IMR-90 (cell line): ENCODE measurements around the gene AGO3. TPM values are rescaled to one million over a fixed set of nuclear protein-coding genes. Genes with fewer than 3 reads are reported as not detected.

ENCODE experiments used
- ATAC-seq: fragments of 200-7000 bp; cut with Tn5 transposase; 2 replicates; pipeline ENCODE4 v1.9.1; 2020; ENCODE audit warnings: low read depth, mild to moderate bottlenecking, moderate library complexity
- BruUV-seq: library from RNA; stranded (reverse); fragments of 400-500 nt; replicated peaks from 2 replicates; lab custom pipeline; 2021; lab: Mats Ljungman, UMichigan
- CTCF ChIA-PET: fragments of 300-600 bp; formaldehyde crosslinking; extraction: SDS; loops from one replicate; lab custom pipeline; 2021; ENCODE audit warnings: antibody characterized with exemption; lab: Yijun Ruan, JAX
- POLR2A ChIA-PET: fragments of 300-600 bp; sonication (Branson Sonifier 250); formaldehyde crosslinking; loops from one replicate; lab custom pipeline; 2022; ENCODE audit warnings: antibody characterized with exemption; ENCODE audit not compliant: unreplicated experiment; lab: Charles Lee
- DNase-seq: peaks from one replicate; pipeline ENCODE4 v3.0.0; 2013
- H2AFZ ChIP-seq: replicated peaks from 2 replicates; pipeline ENCODE3; 2013; ENCODE audit warnings: low read length, mild to moderate bottlenecking; ENCODE audit not compliant: poor library complexity
- H2AK5ac ChIP-seq: 2 replicates; pipeline ENCODE4 v1.6.1; 2013; ENCODE audit warnings: low read depth, low read length, inconsistent platforms
- H2AK9ac ChIP-seq: replicated peaks from 2 replicates; pipeline ENCODE3; 2013; ENCODE audit warnings: mild to moderate bottlenecking, low read depth, low read length, moderate library complexity; ENCODE audit not compliant: poor library complexity
- H2BK120ac ChIP-seq: 2 replicates; pipeline ENCODE4 v1.6.1; 2013; ENCODE audit warnings: low read depth, low read length, inconsistent platforms
- H2BK15ac ChIP-seq: 3 replicates; pipeline ENCODE4 v1.6.1; 2013; ENCODE audit warnings: low read depth, low read length, inconsistent platforms
- H2BK20ac ChIP-seq: 2 replicates; pipeline ENCODE4 v1.6.1; 2013; ENCODE audit warnings: low read depth, mild to moderate bottlenecking, inconsistent platforms, low read length, moderate library complexity
- H2BK5ac ChIP-seq: 2 replicates; pipeline ENCODE4 v1.6.1; 2013; ENCODE audit warnings: mild to moderate bottlenecking, low read depth, low read length, inconsistent platforms; ENCODE audit not compliant: poor library complexity, severe bottlenecking
- H3K14ac ChIP-seq: replicated peaks from 2 replicates; pipeline ENCODE4 v1.6.1; 2013; ENCODE audit warnings: low read depth, low read length, inconsistent platforms
- H3K18ac ChIP-seq: 2 replicates; pipeline ENCODE4 v1.6.1; 2013; ENCODE audit warnings: low read depth, low read length, control low read depth
- H3K23ac ChIP-seq: 2 replicates; pipeline ENCODE4 v1.6.1; 2013; ENCODE audit warnings: low read depth, low read length, inconsistent platforms
- H3K27ac ChIP-seq: 2 replicates; pipeline ENCODE4 v1.5.1; 2013; ENCODE audit warnings: mild to moderate bottlenecking, control low read depth, low read length; ENCODE audit not compliant: insufficient read depth
- H3K27me3 ChIP-seq: 2 replicates; pipeline ENCODE4 v1.6.1; 2013; ENCODE audit warnings: low read length; ENCODE audit not compliant: control insufficient read depth, insufficient read depth
- H3K36me3 ChIP-seq: 2 replicates; pipeline ENCODE4 v1.6.1; 2013; ENCODE audit warnings: low read length, mixed read lengths; ENCODE audit not compliant: control insufficient read depth, insufficient read depth
- H3K4ac ChIP-seq: 2 replicates; pipeline ENCODE4 v1.6.1; 2013; ENCODE audit warnings: low read depth, low read length, inconsistent platforms
- H3K4me1 ChIP-seq: 2 replicates; pipeline ENCODE4 v1.6.1; 2013; ENCODE audit warnings: low read length, mixed read lengths; ENCODE audit not compliant: control insufficient read depth, insufficient read depth
- H3K4me2 ChIP-seq: 2 replicates; pipeline ENCODE4 v1.6.1; 2013; ENCODE audit warnings: low read depth, mild to moderate bottlenecking, control low read depth, low read length, moderate library complexity
- H3K4me3 ChIP-seq: 2 replicates; pipeline ENCODE4 v1.5.1; 2013; ENCODE audit warnings: low read depth, mild to moderate bottlenecking, control low read depth, low read length, moderate library complexity; ENCODE audit not compliant: insufficient read depth
- H3K56ac ChIP-seq: 2 replicates; pipeline ENCODE4 v1.6.1; 2013; ENCODE audit warnings: low read length, inconsistent platforms; ENCODE audit not compliant: insufficient read depth; ENCODE audit errors: extremely low read depth
- H3K79me1 ChIP-seq, 2 experiments: 2 replicates each; pipeline ENCODE4 v1.6.1; 2013; ENCODE audit warnings: low read length in 2 of 2, inconsistent platforms in 1 of 2, low read depth in 1 of 2
- H3K9ac ChIP-seq: 2 replicates; pipeline ENCODE4 v1.6.1; 2013; ENCODE audit warnings: low read depth, low read length, control low read depth
- H3K9me1 ChIP-seq: 2 replicates; pipeline ENCODE4 v1.6.1; 2013; ENCODE audit warnings: low read length, inconsistent platforms; ENCODE audit not compliant: insufficient read depth
- H3K9me3 ChIP-seq: 2 replicates; pipeline ENCODE4 v1.6.1; 2013; ENCODE audit warnings: low read length; ENCODE audit not compliant: control insufficient read depth, insufficient read depth
- H4K20me1 ChIP-seq: 2 replicates; pipeline ENCODE4 v1.6.1; 2013; ENCODE audit warnings: low read length, inconsistent platforms; ENCODE audit not compliant: insufficient read depth
- H4K5ac ChIP-seq: 2 replicates; pipeline ENCODE4 v1.6.1; 2013; ENCODE audit warnings: mild to moderate bottlenecking, low read depth, low read length, control low read depth
- H4K8ac ChIP-seq, 2 experiments: 2 replicates each; pipeline ENCODE4 v1.6.1; 2013; ENCODE audit warnings: low read depth in 2 of 2, low read length in 2 of 2, control low read depth in 1 of 2, inconsistent platforms in 1 of 2
- H4K91ac ChIP-seq: 2 replicates; pipeline ENCODE4 v1.6.1; 2013; ENCODE audit warnings: low read depth, low read length, inconsistent platforms; ENCODE audit not compliant: insufficient read depth
- BHLHE40 ChIP-seq: fragments of 150-350 bp; IDR thresholded peaks from 2 replicates; pipeline ENCODE4 v1.6.1; 2016; ENCODE audit warnings: mild to moderate bottlenecking, low read depth, low read length
- MAZ ChIP-seq: IDR thresholded peaks from 2 replicates; pipeline ENCODE4 v1.6.1; 2012; ENCODE audit warnings: low read depth, mild to moderate bottlenecking, low read length, improper control_type of control experiment, moderate library complexity, borderline replicate concordance
- MXI1 ChIP-seq: IDR thresholded peaks from 2 replicates; pipeline ENCODE4 v1.6.1; 2012; ENCODE audit warnings: low read depth, mild to moderate bottlenecking, low read length, moderate library complexity, borderline replicate concordance
- NFE2L2 ChIP-seq: fragments of 150-350 bp; IDR thresholded peaks from 2 replicates; pipeline ENCODE4 v1.6.1; 2016; ENCODE audit warnings: low read depth, mild to moderate bottlenecking, low read length
- POLR2A ChIP-seq: IDR thresholded peaks from 2 replicates; pipeline ENCODE4 v1.6.1; 2012; ENCODE audit warnings: mild to moderate bottlenecking, low read depth, low read length
- RAD21 ChIP-seq: IDR thresholded peaks from 2 replicates; pipeline ENCODE4 v1.6.1; 2012; ENCODE audit warnings: low read length, improper control_type of control experiment
- RFX5 ChIP-seq: IDR thresholded peaks from 2 replicates; pipeline ENCODE4 v1.8.0; 2012; ENCODE audit warnings: low read depth, mild to moderate bottlenecking, low read length, moderate library complexity
- SMC3 ChIP-seq: fragments of 150-350 bp; IDR thresholded peaks from 2 replicates; pipeline ENCODE4 v1.6.1; 2016; ENCODE audit warnings: low read depth, mild to moderate bottlenecking, antibody characterized with exemption, low read length, moderate library complexity
- WGBS, 2 experiments: methylation state at CpG; one replicate each; pipeline versions ENCODE4 v1.1.5 to v1.1.7; 2013; ENCODE audit warnings: missing lambda C conversion rate in 2 of 2; ENCODE audit not compliant: insufficient read length in 1 of 2; ENCODE audit errors: extremely low coverage in 2 of 2; 5-methylcytosine and 5-hydroxymethylcytosine counted together
- dilution Hi-C: fragments of 300-500 bp; cut with HindIII; formaldehyde crosslinking; loops from one replicate; pipeline ENCODE4 v1.14.3; 2018; ENCODE audit warnings: low sequenced_read_pairs; ENCODE audit not compliant: unreplicated experiment
- in situ Hi-C: fragments of 300-500 bp; cut with MboI; formaldehyde crosslinking; loops from 3 replicates; pipeline ENCODE4 v1.14.3; 2019; ENCODE audit warnings: low sequenced_read_pairs, inconsistent platforms, mixed read lengths
- intact Hi-C: fragments of 100-400 bp; cut with micrococcal nuclease; formaldehyde crosslinking; loops from 2 replicates; pipeline ENCODE4 v1.10.0; 2022
- polyA plus RNA-seq, 3 experiments: library from polyadenylated mRNA; depleted of rRNA; stranded (reverse); fragments of >200 nt; gene quantifications; 2 replicates each; pipeline ENCODE4 v1.2.3, GENCODE V29; 2012; ENCODE audit warnings: low replicate concordance in 1 of 3
- total RNA-seq: library from RNA; depleted of rRNA; stranded (reverse); fragments of >200 nt; gene quantifications from 2 replicates; pipeline ENCODE4 v1.2.3, GENCODE V29; 2012
- TF ChIP-seq, protein P1 (sequence below): fragments of 150-350 bp; IDR thresholded peaks from 2 replicates; pipeline ENCODE4 v1.6.1; 2016; ENCODE audit warnings: low read depth, mild to moderate bottlenecking, low read length, moderate library complexity, borderline replicate concordance
- TF ChIP-seq, protein P2 (sequence below): conservative IDR thresholded peaks from 2 replicates; pipeline ENCODE4 v1.5.1; 2012; ENCODE audit warnings: mild to moderate bottlenecking, low read depth, low read length, improper control_type of control experiment
- TF ChIP-seq, protein P3 (sequence below): fragments of 150-350 bp; IDR thresholded peaks from 2 replicates; pipeline ENCODE4 v1.6.1; 2017; ENCODE audit warnings: mild to moderate bottlenecking, antibody characterized with exemption, low read length, low read depth

The AGO3 gene
- total and polyA plus RNA-seq, 2 of the 4 experiments (the other 2 are of a cell fraction): 8.9 to 25.6 TPM

DNA sequence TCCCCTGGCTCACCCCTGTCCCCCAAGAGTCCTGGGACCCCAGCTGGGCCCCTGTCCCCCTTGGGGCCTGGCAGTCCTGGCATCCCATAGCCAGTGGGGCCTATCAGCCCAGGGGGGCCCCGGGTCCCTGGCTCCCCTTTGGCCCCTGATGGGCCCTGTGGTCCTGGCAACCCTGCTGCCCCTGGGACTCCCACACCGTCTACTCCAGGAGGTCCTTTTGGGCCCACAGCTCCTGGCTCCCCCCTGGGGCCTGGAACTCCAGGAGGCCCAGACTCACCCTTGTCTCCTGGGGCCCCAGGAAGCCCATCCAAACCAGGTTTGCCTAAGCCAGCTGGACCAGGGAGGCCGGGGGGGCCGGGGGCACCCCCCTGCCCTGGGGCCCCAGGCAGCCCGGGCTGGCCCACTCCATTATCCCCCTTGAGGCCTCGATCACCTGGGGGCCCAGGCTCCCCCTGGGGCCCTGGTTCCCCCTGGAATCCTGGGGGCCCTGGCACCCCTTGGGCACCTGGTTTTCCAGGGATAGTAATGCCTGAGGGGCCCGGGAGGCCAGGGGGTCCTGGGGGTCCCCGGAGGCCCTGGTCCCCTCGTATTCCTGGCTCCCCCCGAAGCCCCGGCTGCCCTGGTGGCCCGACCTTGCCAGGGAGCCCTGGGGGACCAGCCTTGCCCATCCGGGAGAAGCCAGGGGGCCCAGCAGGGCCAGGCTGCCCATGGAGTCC is 167.9 kb downstream of the AGO3 start:
- Histone ChIP-seq H3K9me1 (no peaks in the 10 kb centered on the region), H3K27me3 (no peaks in the 10 kb centered on the region), H3K23ac (no peak overlapping the region), H3K27ac (no peak overlapping the region), H3K36me3 (peaks cover 12% of the 10 kb centered on the region; the same call in 1 of the 2 replicates), H3K56ac (no peak overlapping the region), H3K14ac (no peak overlapping the region), H4K8ac (no peak overlapping the region), H3K4me2 (no peak overlapping the region), H3K4me3 (no peak overlapping the region), H2AK5ac (no peak overlapping the region), H2BK5ac (no peak overlapping the region), H3K4ac (no peak overlapping the region), H2BK15ac (no peak overlapping the region), H2AK9ac (no peak overlapping the region), H2BK20ac (no peak overlapping the region), H3K9me3 (no peaks in the 10 kb centered on the region), H4K91ac (no peak overlapping the region), H4K5ac (no peak overlapping the region), H2BK120ac (no peak overlapping the region), H2AFZ (peak overlapping the region; percentile 85), H3K4me1 (no peaks in the 10 kb centered on the region), H4K20me1 (no peaks in the 10 kb centered on the region), H3K79me1 (no peaks in the 10 kb centered on the region), H3K18ac (no peak overlapping the region), H3K9ac (no peak overlapping the region)
- intact Hi-C loops (loop anchor here (1.0 kb wide), 5 partner anchors 35 to 322 kb away; no protein-coding TSS in a partner anchor), dilution Hi-C loops (no loop called here), in situ Hi-C loops (no loop called here)
- ATAC-seq (no peak), DNase-seq (no peak)
- ChIA-PET CTCF (interaction anchor here (0.6 to 1.7 kb wide), 2 partner anchors 36 to 113 kb away, joined by 4 to 11 read pairs; no protein-coding TSS in a partner anchor), POLR2A (no interaction called here)
- WGBS, 2 experiments: 91% methylated on average over 6 of the region's 13 CpGs; no CpG with 5 or more reads in 1 of the 2 experiments
- TF ChIP-seq SMC3 (no peak), BHLHE40 (no peak), MXI1 (no peak), RFX5 (no peak), RAD21 (no peak), NFE2L2 (no peak), POLR2A (no peak), MAZ (no peak)
- TF ChIP-seq, protein P1, sequence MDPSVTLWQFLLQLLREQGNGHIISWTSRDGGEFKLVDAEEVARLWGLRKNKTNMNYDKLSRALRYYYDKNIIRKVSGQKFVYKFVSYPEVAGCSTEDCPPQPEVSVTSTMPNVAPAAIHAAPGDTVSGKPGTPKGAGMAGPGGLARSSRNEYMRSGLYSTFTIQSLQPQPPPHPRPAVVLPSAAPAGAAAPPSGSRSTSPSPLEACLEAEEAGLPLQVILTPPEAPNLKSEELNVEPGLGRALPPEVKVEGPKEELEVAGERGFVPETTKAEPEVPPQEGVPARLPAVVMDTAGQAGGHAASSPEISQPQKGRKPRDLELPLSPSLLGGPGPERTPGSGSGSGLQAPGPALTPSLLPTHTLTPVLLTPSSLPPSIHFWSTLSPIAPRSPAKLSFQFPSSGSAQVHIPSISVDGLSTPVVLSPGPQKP: no peak
- TF ChIP-seq, protein P2, sequence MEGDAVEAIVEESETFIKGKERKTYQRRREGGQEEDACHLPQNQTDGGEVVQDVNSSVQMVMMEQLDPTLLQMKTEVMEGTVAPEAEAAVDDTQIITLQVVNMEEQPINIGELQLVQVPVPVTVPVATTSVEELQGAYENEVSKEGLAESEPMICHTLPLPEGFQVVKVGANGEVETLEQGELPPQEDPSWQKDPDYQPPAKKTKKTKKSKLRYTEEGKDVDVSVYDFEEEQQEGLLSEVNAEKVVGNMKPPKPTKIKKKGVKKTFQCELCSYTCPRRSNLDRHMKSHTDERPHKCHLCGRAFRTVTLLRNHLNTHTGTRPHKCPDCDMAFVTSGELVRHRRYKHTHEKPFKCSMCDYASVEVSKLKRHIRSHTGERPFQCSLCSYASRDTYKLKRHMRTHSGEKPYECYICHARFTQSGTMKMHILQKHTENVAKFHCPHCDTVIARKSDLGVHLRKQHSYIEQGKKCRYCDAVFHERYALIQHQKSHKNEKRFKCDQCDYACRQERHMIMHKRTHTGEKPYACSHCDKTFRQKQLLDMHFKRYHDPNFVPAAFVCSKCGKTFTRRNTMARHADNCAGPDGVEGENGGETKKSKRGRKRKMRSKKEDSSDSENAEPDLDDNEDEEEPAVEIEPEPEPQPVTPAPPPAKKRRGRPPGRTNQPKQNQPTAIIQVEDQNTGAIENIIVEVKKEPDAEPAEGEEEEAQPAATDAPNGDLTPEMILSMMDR: no peak
- TF ChIP-seq, protein P3, sequence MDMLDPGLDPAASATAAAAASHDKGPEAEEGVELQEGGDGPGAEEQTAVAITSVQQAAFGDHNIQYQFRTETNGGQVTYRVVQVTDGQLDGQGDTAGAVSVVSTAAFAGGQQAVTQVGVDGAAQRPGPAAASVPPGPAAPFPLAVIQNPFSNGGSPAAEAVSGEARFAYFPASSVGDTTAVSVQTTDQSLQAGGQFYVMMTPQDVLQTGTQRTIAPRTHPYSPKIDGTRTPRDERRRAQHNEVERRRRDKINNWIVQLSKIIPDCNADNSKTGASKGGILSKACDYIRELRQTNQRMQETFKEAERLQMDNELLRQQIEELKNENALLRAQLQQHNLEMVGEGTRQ: no peak
- BruUV-seq: no TSS peak
